Right atrium auricular region (tissue), 2 donors: ENCODE data around the gene BEGAIN. TPM values are rescaled to one million over a fixed set of nuclear protein-coding genes. Genes with fewer than 3 reads are reported as not detected.

ENCODE experiments used
- DNase-seq: peaks from one replicate; pipeline ENCODE4 v3.0.0-alpha.2; 2019; ENCODE audit warnings: low spot score
- H3K27ac ChIP-seq, 2 donors: fragments of 200-600 bp; sonication (generic); 1 replicate in 1 of 2; 2 replicates in 1 of 2; pipeline ENCODE4 v1.5.1; 2016 to 2019
- H3K27me3 ChIP-seq, 2 donors: fragments of 200-600 bp; sonication (generic); one replicate each; pipeline versions ENCODE4 v1.5.1 to v1.6.0; 2017 to 2019
- H3K36me3 ChIP-seq: fragments of 200-600 bp; sonication (generic); one replicate; pipeline ENCODE4 v1.5.1; 2016
- H3K4me1 ChIP-seq, 2 donors: fragments of 200-600 bp; sonication (generic); one replicate each; pipeline versions ENCODE4 v1.5.1 to v1.6.0; 2017 to 2019
- H3K4me3 ChIP-seq, 2 donors: fragments of 200-600 bp; sonication (generic); 1 replicate in 1 of 2; 2 replicates in 1 of 2; pipeline ENCODE4 v1.5.1; 2017 to 2019; ENCODE audit warnings: mild to moderate bottlenecking in 1 of 2, moderate library complexity in 1 of 2
- H3K9me3 ChIP-seq, 2 donors: fragments of 200-600 bp; sonication (generic); one replicate each; pipeline ENCODE4 v1.5.1; 2019
- CTCF ChIP-seq, 2 donors: fragments of 200-600 bp; sonication (generic); IDR thresholded peaks; one replicate each; pipeline ENCODE4 v1.5.1; 2019; ENCODE audit warnings: antibody characterized with exemption in 2 of 2
- total RNA-seq, 2 donors: library from RNA; depleted of rRNA; stranded (reverse); fragments of >200 nt; gene quantifications; one replicate each; pipeline ENCODE4 v1.1.0, GENCODE V29; 2016

BEGAIN gene
- total RNA-seq, 2 donors from 2014 or later: 0.93 to 5.7 TPM

- H3K27ac ChIP-seq: no peak overlapping the region
- TF ChIP-seq CTCF (IDR thresholded peaks at IDR 0.05): no peak
- H3K4me1 ChIP-seq: no peaks in the 10 kb centered on the region
- H3K27me3 ChIP-seq: no peaks in the 10 kb centered on the region
- H3K9me3 ChIP-seq: no peaks in the 10 kb centered on the region
- no peaks in the 10 kb centered on the region for H3K36me3 ChIP-seq
- H3K4me3 ChIP-seq: no peak overlapping the region
- no peak for DNase-seq
Measured at GRCh38 chr14:100629098-100629497, 41.9 kb upstream of the BEGAIN start.

- no peak for TF ChIP-seq CTCF (IDR thresholded peaks at IDR 0.05)
- no peaks in the 10 kb centered on the region for H3K9me3 ChIP-seq
Measured at GRCh38 chr14:100628225-100628624, 41.0 kb upstream of the BEGAIN start.

GRCh38 chr14:100626614-100627013 lies 39.4 kb upstream of the BEGAIN start:
- peaks cover 0 to 8% of the 10 kb centered on the region in 2 donors for H3K4me1 ChIP-seq
- DNase-seq: no peak
- H3K27me3 ChIP-seq: no peaks in the 10 kb centered on the region
- no peaks in the 10 kb centered on the region for H3K9me3 ChIP-seq
- no peaks in the 10 kb centered on the region for H3K36me3 ChIP-seq
- H3K27ac ChIP-seq: no peak overlapping the region
- no peak for TF ChIP-seq CTCF (IDR thresholded peaks at IDR 0.05)
- no peak overlapping the region for H3K4me3 ChIP-seq

More at GRCh38 chr14:100628225-100628624, 41.0 kb upstream of the BEGAIN start:
- Histone ChIP-seq H3K36me3 (no peaks in the 10 kb centered on the region), H3K4me3 (no peak overlapping the region), H3K27ac (no peak overlapping the region), H3K27me3 (no peaks in the 10 kb centered on the region), H3K4me1 (no peaks in the 10 kb centered on the region)
- DNase-seq: no peak

- Histone ChIP-seq H3K36me3 (no peaks in the 10 kb centered on the region), H3K9me3 (no peaks in the 10 kb centered on the region), H3K4me3 (no peak overlapping the region), H3K4me1 (peaks cover 0 to 11% of the 10 kb centered on the region in 2 donors), H3K27ac (no peak overlapping the region), H3K27me3 (no peaks in the 10 kb centered on the region)
- DNase-seq: no peak
- no peak for TF ChIP-seq CTCF (IDR thresholded peaks at IDR 0.05)
Measured at GRCh38 chr14:100623961-100624360, 36.7 kb upstream of the BEGAIN start.

GRCh38 chr14:100623557-100623956 lies 36.3 kb upstream of the BEGAIN start:
- Histone ChIP-seq H3K36me3 (no peaks in the 10 kb centered on the region), H3K9me3 (no peaks in the 10 kb centered on the region), H3K4me3 (no peak overlapping the region), H3K27ac (no peak overlapping the region), H3K27me3 (no peaks in the 10 kb centered on the region), H3K4me1 (peaks cover 0 to 15% of the 10 kb centered on the region in 2 donors)
- no peak for DNase-seq
- no peak for TF ChIP-seq CTCF (IDR thresholded peaks at IDR 0.05)
